K562 (cell line): ENCODE measurements around the gene NRCAM. TPM values are rescaled to one million over a fixed set of nuclear protein-coding genes. Genes with fewer than 3 reads are reported as not detected.

Source experiments
- ATAC-seq: fragments of 200-7000 bp; cut with Tn5 transposase; 3 replicates; pipeline ENCODE4 v1.9.1; 2020; ENCODE audit warnings: moderate library complexity
- BruUV-seq: library from RNA; stranded (reverse); fragments of 400-500 nt; replicated peaks from 2 replicates; lab custom pipeline; 2021; lab: Mats Ljungman, UMichigan
- CTCF ChIA-PET: fragments of 300-600 bp; formaldehyde crosslinking; extraction: SDS; loops from one replicate; lab custom pipeline; 2021; ENCODE audit warnings: low intra/inter-chr PET ratio; lab: Yijun Ruan, JAX
- POLR2A ChIA-PET: fragments of 300-600, 350-650 bp; sonication (Branson Sonifier 250); formaldehyde crosslinking; extraction: SDS; loops from one replicate; lab custom pipeline; 2021; ENCODE audit warnings: antibody characterized with exemption, inconsistent platforms; lab: Yijun Ruan, JAX
- DNase-seq, 4 experiments: peaks; one replicate each; pipeline versions ENCODE4 v3.0.0 to v3.0.0-alpha.2; 2011 to 2018; ENCODE audit warnings: low spot score in 3 of 4, mixed read lengths in 3 of 4; ENCODE audit errors: extremely low read depth in 1 of 4
- FAIRE-seq: peaks from 2 replicates; lab custom pipeline; 2011; peaks lifted over from hg19 to GRCh38; lab: Jason Lieb, UNC
- H2AFZ ChIP-seq: 2 replicates; pipeline ENCODE4 v1.6.0; 2011; ENCODE audit warnings: low read depth, low read length, control low read depth, inconsistent platforms
- H3K27ac ChIP-seq: fragments of 200-600 bp; 3 replicates; pipeline ENCODE4 v1.8.0; 2011; ENCODE audit warnings: low read depth, mild to moderate bottlenecking, control low read depth, inconsistent platforms, low read length, moderate library complexity, mixed read lengths; ENCODE audit errors: extremely low read depth
- H3K27me3 ChIP-seq, 2 experiments: fragments of 300-600 bp in 1 of 2; 2 replicates in 1 of 2; 3 replicates in 1 of 2; pipeline versions ENCODE4 v1.6.0 to v1.8.0; 2011; ENCODE audit warnings: inconsistent platforms in 2 of 2, low read length in 2 of 2, mild to moderate bottlenecking in 1 of 2, mixed read lengths in 1 of 2, moderate library complexity in 1 of 2; ENCODE audit not compliant: control insufficient read depth in 2 of 2, insufficient read depth in 2 of 2
- H3K36me3 ChIP-seq: fragments of 300-600 bp; 3 replicates; pipeline ENCODE4 v1.8.0; 2011; ENCODE audit warnings: mild to moderate bottlenecking, low read length, inconsistent platforms; ENCODE audit not compliant: control insufficient read depth, insufficient read depth
- H3K4me1 ChIP-seq, 2 experiments: fragments of 200-600 bp in 1 of 2; replicated peaks in 1 of 2; 2 replicates in 1 of 2; 3 replicates in 1 of 2; pipeline versions ENCODE4 v1.5.1 to v1.8.0; 2011; ENCODE audit warnings: inconsistent platforms in 2 of 2, low read length in 2 of 2, mild to moderate bottlenecking in 1 of 2, mixed read lengths in 1 of 2, moderate library complexity in 1 of 2; ENCODE audit not compliant: control insufficient read depth in 2 of 2, insufficient read depth in 2 of 2
- H3K4me2 ChIP-seq: 2 replicates; pipeline ENCODE4 v1.6.1; 2011; ENCODE audit warnings: low read length, control low read depth, inconsistent platforms, mixed read lengths; ENCODE audit not compliant: insufficient read depth
- H3K4me3 ChIP-seq: fragments of 200-600 bp; sonication (generic), shearing (Covaris generic); 2 replicates; pipeline ENCODE4 v1.5.1; 2016; ENCODE audit warnings: control low read depth, inconsistent platforms
- H3K79me2 ChIP-seq: fragments of 200-600 bp; 3 replicates; pipeline ENCODE4 v1.8.0; 2011; ENCODE audit warnings: low read length, inconsistent platforms; ENCODE audit not compliant: control insufficient read depth, insufficient read depth
- H3K9ac ChIP-seq, 2 experiments: 2 replicates each; pipeline versions ENCODE4 v1.6.0 to v1.6.1; 2011; ENCODE audit warnings: low read depth in 2 of 2, low read length in 2 of 2, control low read depth in 1 of 2, inconsistent platforms in 1 of 2, mild to moderate bottlenecking in 1 of 2, mixed read lengths in 1 of 2; ENCODE audit not compliant: insufficient read depth in 1 of 2
- H3K9me1 ChIP-seq: one replicate; pipeline ENCODE4 v1.6.0; 2011; ENCODE audit warnings: inconsistent platforms, mild to moderate bottlenecking, low read length, moderate library complexity; ENCODE audit not compliant: control insufficient read depth, insufficient read depth
- H3K9me3 ChIP-seq: replicated peaks from 2 replicates; pipeline ENCODE4 v1.5.1; 2011; ENCODE audit warnings: low read depth, low read length, inconsistent platforms; ENCODE audit not compliant: control insufficient read depth, insufficient read depth
- H4K20me1 ChIP-seq: replicated peaks from 2 replicates; pipeline ENCODE4 v1.6.1; 2011; ENCODE audit warnings: low read length, inconsistent platforms, mixed read lengths; ENCODE audit not compliant: control insufficient read depth, insufficient read depth
- BRD9 ChIP-seq: fragments of 450-650 bp; IDR thresholded peaks from 2 replicates; pipeline ENCODE4 v1.6.1; 2018; ENCODE audit warnings: low read depth; ENCODE audit not compliant: partially characterized antibody
- HDAC8 ChIP-seq: fragments of 450-650 bp; IDR thresholded peaks from 2 replicates; pipeline ENCODE4 v1.6.1; 2016; ENCODE audit warnings: mild to moderate bottlenecking, missing genetic modification characterization, moderate library complexity, missing compliant biosample characterization
- ILK ChIP-seq: fragments of 450-650 bp; IDR thresholded peaks from 2 replicates; pipeline ENCODE4 v1.6.1; 2016; ENCODE audit warnings: missing genetic modification characterization, low read depth, mild to moderate bottlenecking, missing compliant biosample characterization, moderate library complexity, borderline replicate concordance
- MEF2A ChIP-seq: IDR thresholded peaks from 2 replicates; pipeline ENCODE4 v1.6.1; 2011; ENCODE audit warnings: low read depth, mild to moderate bottlenecking, low read length, moderate library complexity; ENCODE audit not compliant: control insufficient read depth
- MIER1 ChIP-seq: fragments of 450-650 bp; IDR thresholded peaks from 2 replicates; pipeline ENCODE4 v1.6.1; 2016; ENCODE audit warnings: antibody characterized with exemption, mild to moderate bottlenecking, low read depth
- PRMT5 ChIP-seq: sonication (generic); formaldehyde crosslinking; IDR thresholded peaks from 2 replicates; pipeline ENCODE4 v1.5.0; 2020; ENCODE audit warnings: missing genetic modification reagents
- RBM25 ChIP-seq: fragments of 200-400 bp; formaldehyde crosslinking; IDR thresholded peaks from 2 replicates; pipeline ENCODE4 v1.6.1; 2018; ENCODE audit warnings: low read length, low read depth, moderate library complexity; ENCODE audit not compliant: severe bottlenecking
- SMAD2 ChIP-seq: fragments of 150-350 bp; IDR thresholded peaks from 2 replicates; pipeline ENCODE4 v1.6.1; 2014; ENCODE audit warnings: low read depth, mild to moderate bottlenecking, low read length
- ZNF165 ChIP-seq: fragments of 250-450 bp; sonication (Bioruptor Pico); IDR thresholded peaks from 2 replicates; pipeline ENCODE4 v1.4.0; 2020; ENCODE audit warnings: borderline replicate concordance
- ZNF384 ChIP-seq: IDR thresholded peaks from 2 replicates; pipeline ENCODE4 v1.6.1; 2012; ENCODE audit warnings: low read depth, low read length, improper control_type of control experiment
- WGBS: fragments of 100-300 bp; shearing (Covaris generic); methylation state at CpG from one replicate; pipeline ENCODE4 v1.1.6; 2016; ENCODE audit warnings: low coverage, mixed read lengths; ENCODE audit not compliant: insufficient coverage; ENCODE audit errors: missing lambda C conversion rate; 5-methylcytosine and 5-hydroxymethylcytosine counted together
- in situ Hi-C: fragments of 300-500 bp; cut with MboI; formaldehyde crosslinking; loops from 4 replicates; pipeline ENCODE4 v1.15.0; 2018; ENCODE audit warnings: inconsistent platforms, mixed read lengths
- intact Hi-C: fragments of 100-400 bp; cut with micrococcal nuclease; formaldehyde crosslinking; loops from 2 replicates; pipeline ENCODE4 v1.14.2; 2022
- polyA plus RNA-seq, 8 experiments: library from polyadenylated mRNA; depleted of rRNA in 4 of 8; stranded (reverse) in 5 of 8; unstranded in 3 of 8; fragments of >200 nt; fragmentation: Nextera tagmentation in 2 of 8; fragmentation: Illumina TruSeq in 1 of 8; extraction: Ambion mirVana in 2 of 8; extraction: Trizol in 1 of 8; gene quantifications; 2 replicates each; pipeline versions ENCODE4 v1.2.1 to v1.2.3, GENCODE V29; 2011 to 2014; ENCODE audit warnings: inconsistent platforms in 1 of 8, missing spikeins in 1 of 8
- total RNA-seq, 7 experiments: library from RNA; depleted of rRNA in 6 of 7; stranded (reverse); fragments of >200 nt in 6 of 7; fragmentation: Illumina TruSeq in 2 of 7; extraction: Trizol in 2 of 7; gene quantifications; 2 replicates each; pipeline versions ENCODE4 v1.2.1 to v1.2.3, GENCODE V29; 2011 to 2021; ENCODE audit warnings: low replicate concordance in 1 of 7
- TF ChIP-seq, protein P1 (sequence below): fragments of 450-650 bp; formaldehyde crosslinking; conservative IDR thresholded peaks from 2 replicates; pipeline ENCODE4 v1.4.0; 2022; ENCODE audit warnings: mild to moderate bottlenecking, missing genetic modification characterization
- TF ChIP-seq, protein P2 (sequence below), 2 experiments: fragments of 250-450 bp in 1 of 2; fragments of 450-650 bp in 1 of 2; sonication (Bioruptor Pico) in 1 of 2; IDR thresholded peaks; 2 replicates each; pipeline versions ENCODE4 v1.6.1 to v1.8.0; 2016 to 2021; ENCODE audit warnings: mild to moderate bottlenecking in 2 of 2, moderate library complexity in 2 of 2, missing compliant biosample characterization in 1 of 2, missing genetic modification characterization in 1 of 2

The NRCAM gene
- total and polyA plus RNA-seq, 9 of the 15 experiments (the other 6 are each of a cell fraction or from before 2014, with no cell fraction given): 0.03 to 0.54 (median 0.12) TPM; not detected in 1

DNA sequence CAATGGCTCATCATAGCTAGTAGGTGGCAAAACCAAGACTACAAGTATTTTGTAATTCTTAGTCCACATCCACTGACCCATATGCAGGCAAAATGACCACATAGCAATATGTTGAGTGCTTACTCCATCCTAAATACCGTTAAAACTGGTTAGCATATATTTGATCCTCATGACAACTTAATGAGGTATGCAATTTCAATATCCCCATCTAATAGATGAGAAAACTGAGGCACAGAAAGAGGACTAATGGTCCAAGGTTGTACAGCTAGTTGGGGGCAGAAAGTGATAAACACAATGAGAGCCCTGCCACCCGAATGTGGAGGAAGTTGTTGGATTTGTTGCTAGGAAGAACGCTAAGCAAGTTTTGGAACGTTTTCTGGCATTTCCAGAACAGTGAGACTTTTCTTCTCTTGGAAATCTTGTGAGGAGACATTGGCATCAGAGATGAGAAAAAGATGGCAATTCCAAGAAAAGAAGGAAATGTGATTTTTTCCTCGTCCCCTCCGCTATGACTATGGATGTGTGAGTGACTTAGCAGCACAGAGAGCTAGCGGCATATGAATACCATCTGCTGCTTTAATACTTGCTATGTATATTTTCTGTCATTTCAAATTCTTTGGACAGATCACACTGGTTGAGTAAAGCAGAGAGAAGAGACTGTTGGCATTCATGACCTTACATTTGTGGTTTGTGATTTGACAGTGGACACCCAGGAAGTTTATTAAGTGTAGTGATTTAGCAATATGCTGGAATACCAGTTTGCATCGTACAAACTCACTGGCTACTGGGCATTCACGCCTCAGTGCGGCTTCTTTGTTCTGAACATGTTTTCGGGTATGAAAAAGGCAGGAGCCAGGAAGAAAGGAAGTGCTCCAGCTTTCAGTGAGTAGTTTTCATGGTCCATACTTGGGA, 51.5 kb downstream of the NRCAM start:
- CTCF ChIA-PET: no interaction called here
- no peaks in the 10 kb centered on the region for H3K36me3 ChIP-seq
- intact Hi-C loops (no loop called here), in situ Hi-C loops (no loop called here)
- WGBS: 2% methylated on average over 11 of the region's 11 CpGs
- DNase-seq: no peak
- POLR2A ChIA-PET: interaction anchor here (0.6 kb wide), 1 partner anchor 9 kb away, joined by 6 read pairs; no protein-coding TSS in a partner anchor
- TF ChIP-seq ZNF165: no peak
- TF ChIP-seq RBM25: peak; percentile 46
- TF ChIP-seq, all 486 proteins: peak for 1
- Histone ChIP-seq H3K79me2 (no peaks in the 10 kb centered on the region), H3K9me3 (no peaks in the 10 kb centered on the region), H3K27ac (no peak overlapping the region), H3K4me3 (no peak overlapping the region), H3K4me2 (no peak overlapping the region), H4K20me1 (no peaks in the 10 kb centered on the region), H3K4me1 (no peaks in the 10 kb centered on the region), H3K9ac (no peak overlapping the region), H2AFZ (no peak overlapping the region), H3K9me1 (no peaks in the 10 kb centered on the region), H3K27me3 (peaks cover 31 to 45% of the 10 kb centered on the region in 2 experiments)
- FAIRE-seq (no peak), ATAC-seq (no peak)
- no TSS peak for BruUV-seq

DNA sequence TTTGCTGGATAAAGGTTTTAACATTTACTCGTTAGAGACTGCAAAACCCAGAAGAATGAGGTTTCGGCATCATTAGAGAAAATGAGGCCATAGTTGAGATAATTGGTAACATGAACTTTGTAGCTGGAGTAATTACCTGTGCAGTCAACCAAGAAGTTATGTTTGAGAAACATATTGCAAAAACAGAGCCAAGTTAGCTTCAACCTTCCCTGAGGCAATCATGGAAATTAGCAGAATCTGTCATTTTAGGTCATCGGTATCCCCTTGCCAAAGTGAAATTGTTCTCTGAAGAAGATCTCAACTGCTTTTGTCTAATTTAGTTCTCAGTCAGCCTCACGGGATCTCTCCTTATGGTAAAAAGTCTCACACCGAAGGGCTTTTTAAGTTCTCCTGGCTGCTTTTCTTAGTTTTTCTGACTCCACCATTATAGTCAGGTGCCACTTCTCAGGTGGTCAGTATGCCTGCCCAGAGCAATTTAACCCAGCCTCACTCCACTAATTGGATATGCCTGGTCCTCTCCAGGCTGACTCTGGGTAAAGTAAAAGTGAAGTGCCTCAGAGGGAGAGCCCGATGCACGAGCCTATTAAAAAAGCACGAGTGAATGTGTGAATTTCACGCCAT, 52.5 kb downstream of the NRCAM start:
- no TSS peak for BruUV-seq
- no peaks in the 10 kb centered on the region for H3K4me1 ChIP-seq
- no peak overlapping the region for H3K4me3 ChIP-seq
- peaks cover 26 to 36% of the 10 kb centered on the region in 2 experiments for H3K27me3 ChIP-seq
- H3K4me2 ChIP-seq: no peak overlapping the region
- POLR2A ChIA-PET: no interaction called here
- H4K20me1 ChIP-seq: no peaks in the 10 kb centered on the region
- in situ Hi-C loops (no loop called here), intact Hi-C loops (no loop called here)
- H3K36me3 ChIP-seq: no peaks in the 10 kb centered on the region
- H3K9me1 ChIP-seq: no peaks in the 10 kb centered on the region
- H2AFZ ChIP-seq: no peak overlapping the region
- WGBS: 2% methylated on average over 9 of the region's 9 CpGs
- H3K9ac ChIP-seq: no peak overlapping the region
- CTCF ChIA-PET: no interaction called here
- H3K79me2 ChIP-seq: no peaks in the 10 kb centered on the region
- ATAC-seq (no peak), FAIRE-seq (no peak), DNase-seq (no peak)
- H3K27ac ChIP-seq: no peak overlapping the region
- no peaks in the 10 kb centered on the region for H3K9me3 ChIP-seq
- TF ChIP-seq BRD9 (no peak), ZNF384 (no peak), MEF2A (no peak), MIER1 (no peak), HDAC8 (tag) (no peak), PRMT5 (CRISPR knock-in tag) (no peak), ILK (no peak), SMAD2 (no peak)
- TF ChIP-seq, protein P1, sequence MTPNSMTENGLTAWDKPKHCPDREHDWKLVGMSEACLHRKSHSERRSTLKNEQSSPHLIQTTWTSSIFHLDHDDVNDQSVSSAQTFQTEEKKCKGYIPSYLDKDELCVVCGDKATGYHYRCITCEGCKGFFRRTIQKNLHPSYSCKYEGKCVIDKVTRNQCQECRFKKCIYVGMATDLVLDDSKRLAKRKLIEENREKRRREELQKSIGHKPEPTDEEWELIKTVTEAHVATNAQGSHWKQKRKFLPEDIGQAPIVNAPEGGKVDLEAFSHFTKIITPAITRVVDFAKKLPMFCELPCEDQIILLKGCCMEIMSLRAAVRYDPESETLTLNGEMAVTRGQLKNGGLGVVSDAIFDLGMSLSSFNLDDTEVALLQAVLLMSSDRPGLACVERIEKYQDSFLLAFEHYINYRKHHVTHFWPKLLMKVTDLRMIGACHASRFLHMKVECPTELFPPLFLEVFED (CRISPR knock-in tag): no peak
- TF ChIP-seq, protein P2, sequence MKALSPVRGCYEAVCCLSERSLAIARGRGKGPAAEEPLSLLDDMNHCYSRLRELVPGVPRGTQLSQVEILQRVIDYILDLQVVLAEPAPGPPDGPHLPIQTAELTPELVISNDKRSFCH (CRISPR knock-in tag; IDR thresholded peaks at IDR 0.05): no peak
- TF ChIP-seq, protein P2 (tag; IDR thresholded peaks at IDR 0.05): no peak
